ENCODE results near the gene STARD5. TPM values are rescaled to one million over a fixed set of nuclear protein-coding genes. Genes with fewer than 3 reads are reported as not detected.

STARD5 gene
- total and polyA plus RNA-seq, 4 donors = 1.1 to 47.0 (median 35.7) TPM

GRCh38 chr15:81270188-81270587, 53.8 kb downstream of the STARD5 start (continued):
- TF ChIP-seq RAD21 (IDR thresholded peaks at IDR 0.05) = no peak
- no peak for TF ChIP-seq EGR1 (IDR thresholded peaks at IDR 0.05; ENCODE audit: low read depth in 2 of 2)
- TF ChIP-seq CTCF (IDR thresholded peaks at IDR 0.05; ENCODE audit: low read depth, low read length, missing input control) = no peak
- TF ChIP-seq ATF3 (IDR thresholded peaks at IDR 0.05) = no peak
- no peak for TF ChIP-seq YY1 (IDR thresholded peaks at IDR 0.05)
- TF ChIP-seq FOXA2 (IDR thresholded peaks at IDR 0.05) = no peak
- no peak for TF ChIP-seq RXRA (IDR thresholded peaks at IDR 0.05)
- TF ChIP-seq FOXA1 (IDR thresholded peaks at IDR 0.05) = no peak

GRCh38 chr15:81268881-81269601, 54.9 kb downstream of the STARD5 start:
- 92% methylated on average over 10 of the region's 10 CpGs for WGBS
- Histone ChIP-seq H3K9me3 (ENCODE audit: control insufficient read depth in 4 of 4, low read length in 3 of 4) (no peaks in the 10 kb centered on the region), H3K9ac (ENCODE audit: low read depth in 1 of 2, low read length in 2 of 2) (no peak overlapping the region), H3K27me3 (ENCODE audit: control insufficient read depth in 4 of 4, insufficient read depth in 4 of 4, low read length in 3 of 4) (no peaks in the 10 kb centered on the region), H3K36me3 (ENCODE audit: control insufficient read depth in 4 of 4, insufficient read depth in 3 of 4, low read depth in 1 of 4, low read length in 3 of 4) (no peaks in the 10 kb centered on the region), H3K4me1 (ENCODE audit: control insufficient read depth in 4 of 4, insufficient read depth in 4 of 4, low read length in 3 of 4) (peaks cover 10 to 40% (median 31%) of the 10 kb centered on the region in 4 donors), H3K4me3 (ENCODE audit: low read depth in 1 of 3, low read length in 3 of 3) (no peak overlapping the region), H3K27ac (ENCODE audit: low read depth in 1 of 2, low read length in 2 of 2) (no peak overlapping the region)
- no peak for DNase-seq (ENCODE audit: low spot score)
- no peak for TF ChIP-seq NR2F2 (IDR thresholded peaks at IDR 0.05)
- TF ChIP-seq EGR1 (IDR thresholded peaks at IDR 0.05; ENCODE audit: low read depth in 2 of 2) = no peak
- no peak for TF ChIP-seq TAF1 (conservative IDR thresholded peaks at IDR 0.05)
- no peak for TF ChIP-seq HNF4G (IDR thresholded peaks at IDR 0.05)
- no peak for TF ChIP-seq SP1 (IDR thresholded peaks at IDR 0.05)
- TF ChIP-seq REST (IDR thresholded peaks at IDR 0.05) = no peak
- TF ChIP-seq YY1 (IDR thresholded peaks at IDR 0.05) = no peak
- no peak for TF ChIP-seq FOXA2 (IDR thresholded peaks at IDR 0.05)
- TF ChIP-seq JUND (IDR thresholded peaks at IDR 0.05) = no peak

DNA sequence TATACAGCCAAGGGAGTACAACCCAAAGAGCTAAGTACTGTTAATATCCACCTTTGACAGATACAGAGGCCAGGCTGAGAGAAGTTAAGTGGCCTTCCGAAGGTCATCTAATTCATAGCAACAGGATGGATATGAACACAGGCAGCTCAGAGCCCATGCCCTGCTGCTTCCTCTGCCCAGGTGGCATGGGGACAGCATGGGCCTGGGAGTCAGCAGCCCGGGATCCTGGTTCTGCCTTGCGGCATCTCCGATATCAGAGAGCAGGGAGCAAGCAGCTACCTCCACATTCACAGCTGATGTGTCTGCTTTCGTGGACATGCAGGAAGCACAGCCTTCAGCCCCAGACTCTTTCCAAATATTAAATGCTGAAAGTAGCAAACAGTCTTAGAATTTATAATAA, 55.6 kb downstream of the STARD5 start:
- Histone ChIP-seq H3K9me3 (ENCODE audit: control insufficient read depth in 4 of 4, low read length in 3 of 4) (no peaks in the 10 kb centered on the region), H3K9ac (ENCODE audit: low read depth in 1 of 2, low read length in 2 of 2) (no peak overlapping the region), H3K36me3 (ENCODE audit: control insufficient read depth in 4 of 4, insufficient read depth in 3 of 4, low read depth in 1 of 4, low read length in 3 of 4) (peaks cover 0 to under 1% (median 0%) of the 10 kb centered on the region in 4 donors), H3K4me3 (ENCODE audit: low read depth in 1 of 3, low read length in 3 of 3) (no peak overlapping the region), H3K27ac (ENCODE audit: low read depth in 1 of 2, low read length in 2 of 2) (no peak overlapping the region), H3K4me1 (ENCODE audit: control insufficient read depth in 4 of 4, insufficient read depth in 4 of 4, low read length in 3 of 4) (peaks cover 7 to 33% (median 25%) of the 10 kb centered on the region in 4 donors), H3K27me3 (ENCODE audit: control insufficient read depth in 4 of 4, insufficient read depth in 4 of 4, low read length in 3 of 4) (no peaks in the 10 kb centered on the region)
- WGBS = 94% methylated on average over 5 of the region's 5 CpGs
- DNase-seq (ENCODE audit: low spot score) = no peak
- TF ChIP-seq REST (IDR thresholded peaks at IDR 0.05) = no peak
- TF ChIP-seq ATF3 (IDR thresholded peaks at IDR 0.05) = no peak
- TF ChIP-seq JUND (IDR thresholded peaks at IDR 0.05) = no peak
- no peak for TF ChIP-seq GABPA (IDR thresholded peaks at IDR 0.05 in 1 of 2, conservative IDR thresholded peaks at IDR 0.05 in 1 of 2)
- no peak for TF ChIP-seq FOXA1 (IDR thresholded peaks at IDR 0.05)
- no peak for TF ChIP-seq RXRA (IDR thresholded peaks at IDR 0.05)
- no peak for TF ChIP-seq TAF1 (conservative IDR thresholded peaks at IDR 0.05)
- TF ChIP-seq HNF4A (conservative IDR thresholded peaks at IDR 0.05) = no peak
- no peak for TF ChIP-seq FOXA2 (IDR thresholded peaks at IDR 0.05)
- no peak for TF ChIP-seq NR2F2 (IDR thresholded peaks at IDR 0.05)
- TF ChIP-seq HNF4G (IDR thresholded peaks at IDR 0.05) = no peak
- no peak for TF ChIP-seq YY1 (IDR thresholded peaks at IDR 0.05)
- TF ChIP-seq, protein P1, sequence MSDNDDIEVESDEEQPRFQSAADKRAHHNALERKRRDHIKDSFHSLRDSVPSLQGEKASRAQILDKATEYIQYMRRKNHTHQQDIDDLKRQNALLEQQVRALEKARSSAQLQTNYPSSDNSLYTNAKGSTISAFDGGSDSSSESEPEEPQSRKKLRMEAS (IDR thresholded peaks at IDR 0.05) = no peak
- no peak for TF ChIP-seq RAD21 (IDR thresholded peaks at IDR 0.05)
